Vagina (tissue), 2 donors: ENCODE measurements around the gene MAD1L1. TPM values are rescaled to one million over a fixed set of nuclear protein-coding genes. Genes with fewer than 3 reads are reported as not detected.
A peak's percentile ranks its signal among the peaks of the same experiment; 100 is the strongest.

Experiments
- DNase-seq, 2 donors: peaks; one replicate each; pipeline ENCODE4 v3.0.0-alpha.2; 2017; ENCODE audit errors: extremely low spot score in 2 of 2
- H3K27ac ChIP-seq: fragments of 200-600 bp; sonication (generic); one replicate; pipeline ENCODE4 v1.5.1; 2019
- H3K27me3 ChIP-seq: fragments of 200-600 bp; sonication (generic); one replicate; pipeline ENCODE4 v1.5.1; 2019
- H3K36me3 ChIP-seq, 2 donors: fragments of 200-600 bp; sonication (generic); one replicate each; pipeline ENCODE4 v1.5.1; 2017 to 2019
- H3K4me1 ChIP-seq: fragments of 200-600 bp; sonication (generic); one replicate; pipeline ENCODE4 v1.5.1; 2019
- H3K4me3 ChIP-seq, 2 donors: fragments of 200-600 bp; sonication (generic); 1 replicate in 1 of 2; 2 replicates in 1 of 2; pipeline ENCODE4 v1.5.1; 2016 to 2019
- H3K9me3 ChIP-seq: fragments of 200-600 bp; sonication (generic); one replicate; pipeline ENCODE4 v1.5.1; 2019
- CTCF ChIP-seq, 3 experiments: fragments of 450-650 bp in 2 of 3; fragments of 200-600 bp in 1 of 3; sonication (generic) in 1 of 3; IDR thresholded peaks; one replicate each; pipeline ENCODE4 v1.5.1; 2017 to 2019; ENCODE audit warnings: antibody characterized with exemption in 3 of 3, mild to moderate bottlenecking in 2 of 3, moderate library complexity in 2 of 3
- POLR2A ChIP-seq, 2 donors: fragments of 450-650 bp; IDR thresholded peaks; one replicate each; pipeline ENCODE4 v1.6.1; 2017; ENCODE audit warnings: antibody characterized with exemption in 2 of 2, mild to moderate bottlenecking in 2 of 2, moderate library complexity in 2 of 2
- POLR2AphosphoS5 ChIP-seq, 2 donors: sonication (generic); formaldehyde crosslinking; IDR thresholded peaks; one replicate each; pipeline ENCODE4 v1.9.0; 2017; ENCODE audit warnings: antibody characterized with exemption in 2 of 2, mild to moderate bottlenecking in 2 of 2, low read depth in 1 of 2; ENCODE audit not compliant: insufficient read depth in 1 of 2
- intact Hi-C: fragments of 100-400 bp; cut with DNase I; formaldehyde crosslinking; loops from one replicate; pipeline ENCODE4 v1.15.1; 2023
- total RNA-seq: library from RNA; depleted of rRNA; stranded (reverse); fragments of >200 nt; gene quantifications from one replicate; pipeline ENCODE4 v1.2.3, GENCODE V29; 2016

Gene MAD1L1
- total RNA-seq, 1 donor from 2014 or later = 62.4 TPM

- Histone ChIP-seq H3K4me3 (no peak overlapping the region), H3K4me1 (peaks cover 11% of the 10 kb centered on the region), H3K27ac (no peak overlapping the region), H3K27me3 (no peaks in the 10 kb centered on the region), H3K36me3 (no peaks in the 10 kb centered on the region), H3K9me3 (no peaks in the 10 kb centered on the region)
- DNase-seq = no peak
- TF ChIP-seq CTCF (IDR thresholded peaks at IDR 0.05) (no peak), POLR2AphosphoS5 (IDR thresholded peaks at IDR 0.05; ENCODE audit: insufficient read depth in 1 of 2, low read depth in 1 of 2) (no peak), POLR2A (IDR thresholded peaks at IDR 0.05) (no peak)
- intact Hi-C loops = no loop called here
Measured at GRCh38 chr7:2110610-2111396, 121.9 kb downstream of the MAD1L1 start.

GRCh38 chr7:2109936-2110609 is 122.7 kb downstream of the MAD1L1 start:
- H3K27me3 ChIP-seq = no peaks in the 10 kb centered on the region
- peaks cover 14% of the 10 kb centered on the region for H3K4me1 ChIP-seq
- DNase-seq = no peak
- H3K36me3 ChIP-seq = no peaks in the 10 kb centered on the region
- peak overlapping the region; percentile 23 for H3K27ac ChIP-seq
- H3K4me3 ChIP-seq = no peak overlapping the region
- H3K9me3 ChIP-seq = no peaks in the 10 kb centered on the region
- TF ChIP-seq POLR2AphosphoS5 (IDR thresholded peaks at IDR 0.05; ENCODE audit: insufficient read depth in 1 of 2, low read depth in 1 of 2) (peak in 1 of 2 donors; percentile 50), CTCF (IDR thresholded peaks at IDR 0.05) (no peak), POLR2A (IDR thresholded peaks at IDR 0.05) (no peak)
- intact Hi-C loops = no loop called here

GRCh38 chr7:2109251-2109872 is 123.4 kb downstream of the MAD1L1 start:
- Histone ChIP-seq H3K27ac (no peak overlapping the region), H3K4me1 (peaks cover 21% of the 10 kb centered on the region), H3K36me3 (no peaks in the 10 kb centered on the region), H3K27me3 (no peaks in the 10 kb centered on the region), H3K9me3 (no peaks in the 10 kb centered on the region), H3K4me3 (no peak overlapping the region)
- intact Hi-C loops = no loop called here
- TF ChIP-seq POLR2AphosphoS5 (IDR thresholded peaks at IDR 0.05; ENCODE audit: insufficient read depth in 1 of 2, low read depth in 1 of 2) (no peak), CTCF (IDR thresholded peaks at IDR 0.05) (no peak), POLR2A (IDR thresholded peaks at IDR 0.05) (no peak)
- no peak for DNase-seq

GRCh38 chr7:2108501-2109250 is 124.1 kb downstream of the MAD1L1 start:
- TF ChIP-seq POLR2AphosphoS5 (IDR thresholded peaks at IDR 0.05; ENCODE audit: insufficient read depth in 1 of 2, low read depth in 1 of 2) = no peak
- TF ChIP-seq POLR2A (IDR thresholded peaks at IDR 0.05) = no peak
- intact Hi-C loops = no loop called here
- Histone ChIP-seq H3K4me1 (peaks cover 28% of the 10 kb centered on the region), H3K4me3 (no peak overlapping the region), H3K27ac (no peak overlapping the region), H3K36me3 (no peaks in the 10 kb centered on the region), H3K27me3 (no peaks in the 10 kb centered on the region), H3K9me3 (no peaks in the 10 kb centered on the region)
- no peak for DNase-seq

- Histone ChIP-seq H3K36me3 (no peaks in the 10 kb centered on the region), H3K9me3 (no peaks in the 10 kb centered on the region), H3K4me1 (peaks cover 34% of the 10 kb centered on the region), H3K27ac (no peak overlapping the region), H3K4me3 (no peak overlapping the region), H3K27me3 (no peaks in the 10 kb centered on the region)
- intact Hi-C loops = no loop called here
- DNase-seq = no peak
- TF ChIP-seq POLR2AphosphoS5 (IDR thresholded peaks at IDR 0.05; ENCODE audit: insufficient read depth in 1 of 2, low read depth in 1 of 2) (no peak), POLR2A (IDR thresholded peaks at IDR 0.05) (no peak), CTCF (IDR thresholded peaks at IDR 0.05) (no peak)
Measured at GRCh38 chr7:2108071-2108455, 124.7 kb downstream of the MAD1L1 start.
